Pancreas (tissue), 10 donors: ENCODE measurements around the gene MAML3. TPM values are rescaled to one million over a fixed set of nuclear protein-coding genes. Genes with fewer than 3 reads are reported as not detected.

ENCODE experiments used
- ATAC-seq, 4 donors: fragments of 200-7000 bp; cut with Tn5 transposase; one replicate each; pipeline versions ENCODE4 v1.8.0 to v1.9.1; 2020; ENCODE audit warnings: mild to moderate bottlenecking in 4 of 4, moderate library complexity in 4 of 4
- DNase-seq, 6 donors: peaks; one replicate each; pipeline ENCODE4 v3.0.0-alpha.2; 2020
- FAIRE-seq: peaks from 2 replicates; lab custom pipeline; 2012; peaks lifted over from hg19 to GRCh38; lab: Jason Lieb, UNC
- H3K27ac ChIP-seq, 4 donors: fragments of 200-600 bp; sonication (generic); 1 replicate in 3 of 4; 2 replicates in 1 of 4; pipeline versions ENCODE4 v1.5.0 to v1.8.0; 2020
- H3K27me3 ChIP-seq, 4 donors: fragments of 200-600 bp; one replicate each; pipeline ENCODE4 v1.8.0; 2021
- H3K36me3 ChIP-seq, 3 donors: fragments of 200-600 bp; sonication (generic) in 1 of 3; one replicate each; pipeline versions ENCODE4 v1.5.0 to v1.8.0; 2020 to 2021
- H3K4me1 ChIP-seq, 3 donors: fragments of 200-600 bp; one replicate each; pipeline ENCODE4 v1.8.0; 2021
- H3K4me3 ChIP-seq, 4 donors: fragments of 200-600 bp; sonication (generic) in 2 of 4; one replicate each; pipeline versions ENCODE4 v1.5.0 to v1.8.0; 2020 to 2021
- H3K9me3 ChIP-seq, 4 donors: fragments of 200-600 bp; one replicate each; pipeline ENCODE4 v1.8.0; 2021
- WGBS, 2 donors: extraction: QIAGEN DNeasy Blood & Tissue Kit; methylation state at CpG; one replicate each; pipeline ENCODE4 v1.1.7; 2013; 5-methylcytosine and 5-hydroxymethylcytosine counted together
- intact Hi-C, 3 donors: fragments of 100-400 bp; cut with DNase I; formaldehyde crosslinking; loops; one replicate each; pipeline versions ENCODE4 v1.11.1 to v1.14.2; 2022
- polyA plus RNA-seq, 2 donors: library from polyadenylated mRNA; stranded (reverse); fragments of 200-250 nt; gene quantifications; one replicate each; pipeline ENCODE4 v1.2.3, GENCODE V29; 2013
- total RNA-seq, 6 donors: library from RNA; stranded (reverse); fragmentation: NEBNext Ultra II Directional in 4 of 6; extraction: Animal tissue kit (Norgen Biotek cat#: 25700) in 4 of 6; gene quantifications; one replicate each; pipeline versions ENCODE4 v1.2.1 to v1.2.4, GENCODE V29; 2021 to 2023
- TF ChIP-seq, protein P1 (sequence below), 4 donors: fragments of 200-600 bp; sonication (generic) in 3 of 4; IDR thresholded peaks; one replicate each; pipeline versions ENCODE4 v1.5.0 to v1.8.0; 2021; ENCODE audit warnings: antibody characterized with exemption in 4 of 4
- donor health status: healthy with polysubstance abuse.
- donor health status: DM: no; HTN: no; CAD: no; lungs with moderate emphysema.
- donor health status: DM: no; HTN: no; CAD: no.
- donor health status: control.
- donor health status: control.
- donor health status: Bipolar disorder and iron deficiency.
- donor health status: DM: yes; HTN: yes; CAD: no.
- donor health status: DM: no; HTN: no; CAD: no.
- donor health status: DM: no; HTN: no; CAD: no.
- donor health status: DM: yes; HTN: yes; CAD: no.

The MAML3 gene
- total and polyA plus RNA-seq, 8 donors = 3.8 to 8.9 (median 5.9) TPM

DNA sequence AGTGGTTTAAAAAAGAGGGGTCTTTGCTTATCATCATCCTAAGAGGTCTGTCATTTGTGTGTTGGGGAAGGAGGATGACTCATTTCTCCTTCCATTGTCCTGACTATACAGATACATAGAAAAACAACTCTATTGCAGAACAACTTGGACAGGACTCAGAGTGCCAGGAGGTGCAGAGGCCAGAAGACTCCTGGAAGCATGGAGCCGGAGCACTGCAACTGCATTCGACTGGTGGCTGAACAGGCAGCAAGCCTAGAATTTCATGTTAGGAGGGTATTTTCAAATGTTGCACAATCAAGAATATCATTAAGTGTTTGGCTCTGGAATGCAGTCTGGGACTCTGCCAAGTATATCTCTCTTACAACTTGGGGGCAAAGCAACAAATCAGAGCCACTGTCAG lies 35.0 kb upstream of the MAML3 start:
- TF ChIP-seq, protein P1, sequence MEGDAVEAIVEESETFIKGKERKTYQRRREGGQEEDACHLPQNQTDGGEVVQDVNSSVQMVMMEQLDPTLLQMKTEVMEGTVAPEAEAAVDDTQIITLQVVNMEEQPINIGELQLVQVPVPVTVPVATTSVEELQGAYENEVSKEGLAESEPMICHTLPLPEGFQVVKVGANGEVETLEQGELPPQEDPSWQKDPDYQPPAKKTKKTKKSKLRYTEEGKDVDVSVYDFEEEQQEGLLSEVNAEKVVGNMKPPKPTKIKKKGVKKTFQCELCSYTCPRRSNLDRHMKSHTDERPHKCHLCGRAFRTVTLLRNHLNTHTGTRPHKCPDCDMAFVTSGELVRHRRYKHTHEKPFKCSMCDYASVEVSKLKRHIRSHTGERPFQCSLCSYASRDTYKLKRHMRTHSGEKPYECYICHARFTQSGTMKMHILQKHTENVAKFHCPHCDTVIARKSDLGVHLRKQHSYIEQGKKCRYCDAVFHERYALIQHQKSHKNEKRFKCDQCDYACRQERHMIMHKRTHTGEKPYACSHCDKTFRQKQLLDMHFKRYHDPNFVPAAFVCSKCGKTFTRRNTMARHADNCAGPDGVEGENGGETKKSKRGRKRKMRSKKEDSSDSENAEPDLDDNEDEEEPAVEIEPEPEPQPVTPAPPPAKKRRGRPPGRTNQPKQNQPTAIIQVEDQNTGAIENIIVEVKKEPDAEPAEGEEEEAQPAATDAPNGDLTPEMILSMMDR (IDR thresholded peaks at IDR 0.05) = no peak
- no peaks in the 10 kb centered on the region for H3K36me3 ChIP-seq
- no peaks in the 10 kb centered on the region for H3K27me3 ChIP-seq
- no peaks in the 10 kb centered on the region for H3K9me3 ChIP-seq
- intact Hi-C loops = no loop called here
- 55 to 56% methylated on average over 2 of the region's 2 CpGs for WGBS, 2 donors
- no peaks in the 10 kb centered on the region for H3K4me1 ChIP-seq
- ATAC-seq (peak in 3 of 4 donors; percentile 41 to 52 (median 44)), DNase-seq (peak in 1 of 6 donors; percentile 19), FAIRE-seq (no peak)
- no peak overlapping the region for H3K4me3 ChIP-seq
- H3K27ac ChIP-seq = no peak overlapping the region

GRCh38 chr4:140187316-140187695 lies 33.3 kb upstream of the MAML3 start:
- no peak for ATAC-seq
- no peak overlapping the region for H3K27ac ChIP-seq

GRCh38 chr4:140186651-140187315 lies 32.8 kb upstream of the MAML3 start:
- intact Hi-C loops = no loop called here
- DNase-seq (peak in 2 of 6 donors; percentile 16 to 21), FAIRE-seq (peak; percentile 37), ATAC-seq (peak; percentile 61 to 91 (median 86))
- Histone ChIP-seq H3K4me1 (no peaks in the 10 kb centered on the region), H3K4me3 (no peak overlapping the region), H3K36me3 (no peaks in the 10 kb centered on the region), H3K27ac (peak overlapping the region in 1 of 4 donors; percentile 17), H3K9me3 (no peaks in the 10 kb centered on the region), H3K27me3 (no peaks in the 10 kb centered on the region)
- WGBS, 2 donors = 78 to 80% methylated on average over 9 of the region's 9 CpGs
- TF ChIP-seq, protein P1 (IDR thresholded peaks at IDR 0.05) = no peak

More at GRCh38 chr4:140187316-140187695, 33.3 kb upstream of the MAML3 start:
- H3K4me1 ChIP-seq = no peaks in the 10 kb centered on the region
- H3K4me3 ChIP-seq = no peak overlapping the region
- no peak for DNase-seq
- FAIRE-seq = no peak
- WGBS, 2 donors = 83 to 100% methylated on average over 1 of the region's 1 CpG
- TF ChIP-seq, protein P1 (IDR thresholded peaks at IDR 0.05) = no peak
- H3K27me3 ChIP-seq = no peaks in the 10 kb centered on the region
- H3K36me3 ChIP-seq = no peaks in the 10 kb centered on the region
- H3K9me3 ChIP-seq = no peaks in the 10 kb centered on the region
- intact Hi-C loops = no loop called here

GRCh38 chr4:140186082-140186438 lies 32.1 kb upstream of the MAML3 start:
- Histone ChIP-seq H3K9me3 (no peaks in the 10 kb centered on the region), H3K27ac (no peak overlapping the region), H3K4me1 (no peaks in the 10 kb centered on the region), H3K4me3 (no peak overlapping the region), H3K36me3 (no peaks in the 10 kb centered on the region), H3K27me3 (no peaks in the 10 kb centered on the region)
- FAIRE-seq (no peak), DNase-seq (no peak), ATAC-seq (no peak)
- 92 to 96% methylated on average over 8 of the region's 8 CpGs for WGBS, 2 donors
- TF ChIP-seq, protein P1 (IDR thresholded peaks at IDR 0.05) = no peak
- intact Hi-C loops = no loop called here

GRCh38 chr4:140185412-140186081 lies 31.6 kb upstream of the MAML3 start:
- Histone ChIP-seq H3K36me3 (no peaks in the 10 kb centered on the region), H3K27ac (no peak overlapping the region), H3K9me3 (no peaks in the 10 kb centered on the region), H3K4me1 (no peaks in the 10 kb centered on the region), H3K4me3 (no peak overlapping the region), H3K27me3 (no peaks in the 10 kb centered on the region)
- no peak for ATAC-seq
- no peak for FAIRE-seq
- WGBS, 2 donors = 78 to 81% methylated on average over 3 of the region's 3 CpGs
- TF ChIP-seq, protein P1 (IDR thresholded peaks at IDR 0.05) = no peak
- DNase-seq = no peak
- intact Hi-C loops = no loop called here
